Measurements from ENCODE around the gene RNF113A. TPM values are rescaled to one million over a fixed set of nuclear protein-coding genes. Genes with fewer than 3 reads are reported as not detected.
"Not testable (repeated sequence)": the region's sequence is repeated elsewhere in the genome, so short reads cannot be mapped to it uniquely, and the experiment has no call there.

Gene RNF113A
- total RNA-seq, result 15.8 and 16.6 TPM in 2 replicates

GRCh38 chrX:119871599-119872395 is at the start of gene RNF113A, which contains the start of gene NDUFA1:
Gene RNF113A (minus strand): TSS chrX:119871733. CDS start chrX:119871613, 120 bp downstream.
Gene NDUFA1 (plus strand): TSS chrX:119871832. CDS start chrX:119871912, 80 bp downstream.
- no peak for DNase-seq (ENCODE audit: low read depth, low spot score)

- DNase-seq (ENCODE audit: low read depth, low spot score), result no peak
Measured at GRCh38 chrX:119919835-119920585, 48.5 kb upstream of the RNF113A start.

- no peak for DNase-seq (ENCODE audit: low read depth, low spot score)
Measured at GRCh38 chrX:119917877-119918276, 46.3 kb upstream of the RNF113A start.

GRCh38 chrX:119916310-119916709 is 44.8 kb upstream of the RNF113A start:
- no peak for DNase-seq (ENCODE audit: low read depth, low spot score)

- DNase-seq (ENCODE audit: low read depth, low spot score), result no peak
Measured at GRCh38 chrX:119900976-119901375, 29.4 kb upstream of the RNF113A start.

GRCh38 chrX:119899125-119899524 is 27.6 kb upstream of the RNF113A start:
- no peak for DNase-seq (ENCODE audit: low read depth, low spot score)

- no peak for DNase-seq (ENCODE audit: low read depth, low spot score)
Measured at GRCh38 chrX:119895843-119896326, 24.4 kb upstream of the RNF113A start, which contains the start of gene AKAP14. Gene AKAP14 (plus strand): TSS chrX:119895893. CDS start chrX:119903224, 7,331 bp downstream.

- DNase-seq (ENCODE audit: low read depth, low spot score), result not testable (repeated sequence)
Measured at GRCh38 chrX:119891961-119892692, 20.6 kb upstream of the RNF113A start.

- DNase-seq (ENCODE audit: low read depth, low spot score), result not testable (repeated sequence)
Measured at GRCh38 chrX:119890626-119891025, 19.1 kb upstream of the RNF113A start.

- no peak for DNase-seq (ENCODE audit: low read depth, low spot score)
Measured at GRCh38 chrX:119887721-119888425, 16.3 kb upstream of the RNF113A start.

- DNase-seq (ENCODE audit: low read depth, low spot score), result no peak
Measured at GRCh38 chrX:119885554-119886428, 14.3 kb upstream of the RNF113A start.

GRCh38 chrX:119880552-119881437 is 9.3 kb upstream of the RNF113A start:
- DNase-seq (ENCODE audit: low read depth, low spot score), result peak; percentile 17

- DNase-seq (ENCODE audit: low read depth, low spot score), result no peak
Measured at GRCh38 chrX:119880076-119880475, 8.5 kb upstream of the RNF113A start.

GRCh38 chrX:119878740-119879139 is 7.2 kb upstream of the RNF113A start:
- no peak for DNase-seq (ENCODE audit: low read depth, low spot score)

- DNase-seq (ENCODE audit: low read depth, low spot score), result no peak
Measured at GRCh38 chrX:119871245-119871598, 311 bp downstream of the RNF113A start.

GRCh38 chrX:119870626-119871131 is 854 bp downstream of the RNF113A start:
- DNase-seq (ENCODE audit: low read depth, low spot score), result no peak

- DNase-seq (ENCODE audit: low read depth, low spot score), result no peak
Measured at GRCh38 chrX:119853444-119853843, 18.1 kb downstream of the RNF113A start.

Data from pulmonary artery endothelial cell (primary cell).